ENCODE results near the gene RSAD2. TPM values are rescaled to one million over a fixed set of nuclear protein-coding genes. Genes with fewer than 3 reads are reported as not detected.

The RSAD2 gene
- total RNA-seq, 6 donors from 2014 or later = 8.4 to 20.0 (median 11.0) TPM

- TF ChIP-seq POLR2A (IDR thresholded peaks at IDR 0.05) = no peak
- no peak for TF ChIP-seq POLR2AphosphoS5 (IDR thresholded peaks at IDR 0.05)
- no peak for TF ChIP-seq CTCF (IDR thresholded peaks at IDR 0.05)
- TF ChIP-seq EP300 (IDR thresholded peaks at IDR 0.05) = no peak
- Histone ChIP-seq H3K4me3 (no peak overlapping the region), H3K27ac (no peak overlapping the region), H3K36me3 (peaks cover 6 to 47% (median 36%) of the 10 kb centered on the region in 4 donors), H3K27me3 (no peaks in the 10 kb centered on the region), H3K4me1 (no peaks in the 10 kb centered on the region), H3K9me3 (peaks cover 47 to 73% (median 70%) of the 10 kb centered on the region in 4 donors)
- WGBS, 2 donors = 92% methylated on average over 6 of the region's 6 CpGs
- DNase-seq (no peak), ATAC-seq (ENCODE audit: low FRiP score in 2 of 2) (no peak)
Measured at GRCh38 chr2:6846967-6847681, 30.5 kb upstream of the RSAD2 start.

GRCh38 chr2:6852195-6852594 is 25.4 kb upstream of the RSAD2 start:
- peaks cover 1 to 24% (median 19%) of the 10 kb centered on the region in 4 donors for H3K9me3 ChIP-seq
- peaks cover 0 to 5% (median 5%) of the 10 kb centered on the region in 4 donors for H3K4me1 ChIP-seq
- DNase-seq (no peak), ATAC-seq (ENCODE audit: low FRiP score in 2 of 2) (no peak)
- no peaks in the 10 kb centered on the region for H3K27me3 ChIP-seq
- no peak overlapping the region for H3K4me3 ChIP-seq
- H3K36me3 ChIP-seq = peaks cover 6 to 49% (median 31%) of the 10 kb centered on the region in 4 donors
- 95 to 96% methylated on average over 2 of the region's 2 CpGs for WGBS, 2 donors
- TF ChIP-seq EP300 (IDR thresholded peaks at IDR 0.05) (no peak), POLR2AphosphoS5 (IDR thresholded peaks at IDR 0.05) (no peak), POLR2A (IDR thresholded peaks at IDR 0.05) (no peak), CTCF (IDR thresholded peaks at IDR 0.05) (no peak)
- no peak overlapping the region for H3K27ac ChIP-seq

- Histone ChIP-seq H3K4me1 (peaks cover 0 to 5% (median 5%) of the 10 kb centered on the region in 4 donors), H3K27ac (no peak overlapping the region), H3K36me3 (peaks cover 4 to 47% (median 32%) of the 10 kb centered on the region in 4 donors), H3K4me3 (no peak overlapping the region), H3K27me3 (no peaks in the 10 kb centered on the region), H3K9me3 (peaks cover 0 to 12% (median 8%) of the 10 kb centered on the region in 4 donors)
- TF ChIP-seq POLR2AphosphoS5 (IDR thresholded peaks at IDR 0.05) = no peak
- no peak for TF ChIP-seq POLR2A (IDR thresholded peaks at IDR 0.05)
- no peak for TF ChIP-seq EP300 (IDR thresholded peaks at IDR 0.05)
- TF ChIP-seq CTCF (IDR thresholded peaks at IDR 0.05) = no peak
- WGBS, 2 donors = 71 to 93% methylated on average over 2 of the region's 2 CpGs
- DNase-seq (no peak), ATAC-seq (ENCODE audit: low FRiP score in 2 of 2) (no peak)
Measured at GRCh38 chr2:6854416-6854815, 23.2 kb upstream of the RSAD2 start.

GRCh38 chr2:6855860-6856547 is 21.6 kb upstream of the RSAD2 start:
- H3K27me3 ChIP-seq = no peaks in the 10 kb centered on the region
- ATAC-seq (ENCODE audit: low FRiP score in 2 of 2) (peak in 1 of 2 donors; percentile 79), DNase-seq (peak in 1 of 2 donors; percentile 46)
- peaks cover 0 to 5% (median 5%) of the 10 kb centered on the region in 4 donors for H3K4me1 ChIP-seq
- H3K9me3 ChIP-seq = peaks cover 0 to 12% (median 6%) of the 10 kb centered on the region in 4 donors
- TF ChIP-seq EP300 (IDR thresholded peaks at IDR 0.05) = no peak
- TF ChIP-seq POLR2AphosphoS5 (IDR thresholded peaks at IDR 0.05) = no peak
- TF ChIP-seq CTCF (IDR thresholded peaks at IDR 0.05) = no peak
- H3K36me3 ChIP-seq = peaks cover 10 to 47% (median 32%) of the 10 kb centered on the region in 4 donors
- no peak overlapping the region for H3K4me3 ChIP-seq
- peak overlapping the region in 2 of 4 donors; percentile 53 to 65 for H3K27ac ChIP-seq
